SJSA1 (cell line): ENCODE results near the gene UVSSA. TPM values are rescaled to one million over a fixed set of nuclear protein-coding genes. Genes with fewer than 3 reads are reported as not detected.
A peak's percentile ranks its signal among the peaks of the same experiment; 100 is the strongest.

Source experiments
- DNase-seq, 2 experiments: peaks; one replicate each; pipeline ENCODE4 v3.0.0-alpha.2; 2015 to 2020; ENCODE audit warnings: low spot score in 2 of 2, low read depth in 1 of 2
- H3K27ac ChIP-seq: fragments of 250-450 bp; sonication (Bioruptor Pico); 2 replicates; pipeline ENCODE4 v1.5.1; 2020; ENCODE audit warnings: mild to moderate bottlenecking, moderate library complexity
- H3K27me3 ChIP-seq: fragments of 250-450 bp; sonication (Bioruptor Pico); replicated peaks from 2 replicates; pipeline ENCODE4 v1.5.1; 2020; ENCODE audit warnings: mild to moderate bottlenecking, moderate library complexity
- H3K36me3 ChIP-seq: fragments of 250-450 bp; sonication (Bioruptor Pico); 2 replicates; pipeline ENCODE4 v1.5.1; 2020; ENCODE audit warnings: mild to moderate bottlenecking
- H3K4me1 ChIP-seq: fragments of 250-450 bp; sonication (Bioruptor Pico); replicated peaks from 2 replicates; pipeline ENCODE4 v1.6.1; 2021; ENCODE audit warnings: mild to moderate bottlenecking
- H3K4me3 ChIP-seq: fragments of 250-450 bp; sonication (Bioruptor Pico); 2 replicates; pipeline ENCODE4 v1.5.1; 2020; ENCODE audit warnings: mild to moderate bottlenecking
- H3K9me3 ChIP-seq: fragments of 250-450 bp; sonication (Bioruptor Pico); replicated peaks from 2 replicates; pipeline ENCODE4 v1.5.1; 2020; ENCODE audit warnings: mild to moderate bottlenecking
- total RNA-seq: library from RNA; depleted of rRNA; stranded (reverse); fragments of >200 nt; shearing (Covaris generic); gene quantifications from 2 replicates; pipeline ENCODE4 v1.2.3, GENCODE V29; 2014

Gene UVSSA
- total RNA-seq, 1 experiment from 2014 or later: 2.5 TPM

DNA sequence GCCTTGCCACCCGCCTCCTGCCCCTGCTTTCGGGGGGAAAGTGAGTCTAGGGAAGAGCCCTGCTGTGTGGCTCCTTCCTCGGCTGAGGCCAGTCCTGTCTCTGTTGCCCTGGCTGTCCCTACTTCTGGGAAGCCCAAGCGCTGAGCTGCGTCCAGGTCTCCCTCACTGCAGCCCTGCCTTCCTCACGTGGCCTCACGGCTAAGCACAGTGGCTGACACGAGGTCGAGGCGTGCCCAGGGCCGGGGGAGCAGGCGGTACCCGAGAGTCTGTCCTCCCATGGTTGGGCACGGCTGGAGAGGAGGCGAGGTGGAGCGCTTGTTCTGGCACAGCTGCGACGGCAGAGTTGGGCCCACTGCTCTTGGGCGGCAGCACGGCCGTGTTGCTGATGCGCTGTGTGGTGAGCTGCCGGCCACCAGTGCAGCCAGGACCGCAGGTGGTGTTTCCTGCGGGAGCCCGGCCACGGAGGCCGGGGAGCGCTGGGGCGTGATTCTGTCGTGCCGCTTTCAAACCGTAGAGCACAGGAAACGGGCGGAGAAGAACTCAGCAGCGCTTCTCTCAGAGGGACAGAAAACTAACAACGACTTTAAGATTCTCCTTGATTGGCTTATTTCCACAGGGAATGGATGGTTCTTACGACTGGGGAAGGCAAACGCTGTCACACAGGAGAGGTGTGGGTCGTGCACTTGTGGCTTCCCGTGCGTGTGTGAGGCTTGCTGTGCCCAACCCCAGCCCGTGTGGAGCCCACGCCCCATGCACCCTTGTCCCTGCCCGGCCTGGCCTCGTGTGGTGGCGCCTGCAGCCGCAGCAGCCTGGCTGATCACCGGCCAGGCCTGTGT, 36.0 kb upstream of the UVSSA start:
- Histone ChIP-seq H3K4me3 (no peak overlapping the region), H3K4me1 (peaks cover 21% of the 10 kb centered on the region), H3K27ac (no peak overlapping the region), H3K36me3 (peaks cover 16% of the 10 kb centered on the region), H3K27me3 (no peaks in the 10 kb centered on the region), H3K9me3 (no peaks in the 10 kb centered on the region)
- no peak for DNase-seq

DNA sequence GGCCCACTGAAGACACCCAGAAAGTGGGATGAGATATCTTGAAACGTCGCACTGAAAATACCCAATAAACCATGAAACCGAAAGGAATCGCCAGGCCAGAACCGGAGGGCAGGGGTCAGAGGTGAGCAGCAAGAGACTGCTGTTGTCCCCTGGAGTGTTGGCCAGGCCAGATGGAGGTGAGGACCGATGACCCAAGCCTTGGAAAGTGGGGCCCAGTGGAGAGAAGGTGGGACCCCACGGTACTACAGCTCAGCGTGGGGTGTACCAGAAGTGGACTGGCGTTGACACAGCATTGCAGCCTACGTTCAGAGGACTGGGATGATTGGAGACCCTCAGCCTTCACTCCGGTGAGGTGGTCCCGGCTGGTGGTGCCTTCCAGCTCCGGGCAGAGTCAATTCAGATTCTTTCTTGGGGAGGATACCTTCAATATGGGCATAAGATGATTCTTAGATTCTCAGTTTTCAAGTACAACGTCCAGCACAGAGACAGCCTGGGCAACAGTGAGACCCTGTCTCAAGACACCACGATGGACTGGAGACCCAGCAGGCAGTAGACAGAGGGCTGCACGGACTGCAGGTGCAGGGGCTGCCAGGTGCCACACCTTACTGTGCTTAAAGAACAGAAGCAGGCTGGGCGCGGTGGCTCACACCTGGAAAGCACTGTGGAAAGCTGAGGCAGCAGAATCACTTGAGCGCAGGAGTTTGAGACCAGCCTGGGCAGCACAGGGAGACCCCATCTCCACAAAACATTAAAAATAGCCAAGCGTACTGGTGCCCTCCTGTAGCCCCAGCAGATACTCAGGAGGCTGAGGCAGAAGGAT, 34.0 kb upstream of the UVSSA start:
- no peak overlapping the region for H3K4me3 ChIP-seq
- DNase-seq: no peak
- no peak overlapping the region for H3K27ac ChIP-seq
- H3K36me3 ChIP-seq: peaks cover 26% of the 10 kb centered on the region
- H3K4me1 ChIP-seq: peaks cover 27% of the 10 kb centered on the region
- no peaks in the 10 kb centered on the region for H3K27me3 ChIP-seq
- H3K9me3 ChIP-seq: no peaks in the 10 kb centered on the region

DNA sequence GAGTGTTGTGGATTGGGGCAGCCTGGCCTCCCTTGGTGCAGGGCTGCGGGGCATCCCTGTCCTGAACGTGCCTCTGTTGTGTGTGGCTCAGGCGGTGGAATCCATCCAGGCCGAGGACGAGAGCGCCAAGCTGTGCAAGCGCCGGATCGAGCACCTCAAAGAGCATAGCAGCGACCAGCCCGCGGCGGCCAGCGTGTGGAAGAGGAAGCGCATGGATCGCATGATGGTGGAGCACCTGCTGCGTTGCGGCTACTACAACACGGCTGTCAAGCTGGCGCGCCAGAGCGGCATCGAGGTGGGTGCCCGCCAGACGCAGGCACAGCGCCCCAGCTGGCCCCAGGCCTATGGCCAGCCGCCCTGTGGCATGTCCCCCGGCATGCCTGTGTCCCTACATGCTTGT, 31.7 kb upstream of the UVSSA start:
- Histone ChIP-seq H3K9me3 (no peaks in the 10 kb centered on the region), H3K4me1 (peaks cover 27% of the 10 kb centered on the region), H3K4me3 (no peak overlapping the region), H3K27ac (no peak overlapping the region), H3K27me3 (no peaks in the 10 kb centered on the region), H3K36me3 (peaks cover 32% of the 10 kb centered on the region)
- no peak for DNase-seq

DNA sequence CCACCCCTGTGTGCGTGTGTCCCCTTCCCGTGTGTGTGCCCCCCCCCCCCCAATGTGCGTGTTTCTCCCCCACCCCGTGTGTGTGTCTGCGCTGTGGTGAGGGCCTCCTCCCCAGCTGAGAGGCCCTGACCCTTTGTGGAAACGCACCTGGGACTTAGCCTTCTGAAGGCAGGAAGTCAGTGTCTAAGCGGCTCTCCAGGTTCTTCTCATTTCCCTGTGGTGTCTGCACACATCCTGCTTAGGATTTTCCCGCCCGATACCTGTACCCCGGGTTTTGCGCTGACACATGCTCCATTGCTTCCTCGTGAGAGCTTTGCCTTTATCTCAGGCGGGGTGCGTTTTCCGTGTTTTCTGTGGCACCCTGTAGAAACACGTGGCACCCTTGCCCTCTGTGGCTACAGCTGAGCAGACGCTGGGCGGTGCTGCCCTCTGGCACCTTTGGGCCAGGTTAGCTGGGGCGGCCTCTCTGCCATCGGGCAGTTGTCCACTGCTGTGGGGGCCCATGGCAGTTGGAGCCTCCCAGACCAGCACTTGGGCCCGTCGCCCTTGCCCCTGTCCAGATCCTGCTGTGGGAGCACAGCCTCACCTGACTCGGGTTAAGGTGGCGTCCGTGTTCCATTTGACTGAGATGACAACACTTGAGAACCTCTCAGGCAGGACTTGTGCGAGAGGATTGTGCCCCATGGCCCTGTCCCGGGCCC, 31.0 kb upstream of the UVSSA start:
- Histone ChIP-seq H3K36me3 (peaks cover 32% of the 10 kb centered on the region), H3K4me1 (peaks cover 22% of the 10 kb centered on the region)
- no peak for DNase-seq

DNA sequence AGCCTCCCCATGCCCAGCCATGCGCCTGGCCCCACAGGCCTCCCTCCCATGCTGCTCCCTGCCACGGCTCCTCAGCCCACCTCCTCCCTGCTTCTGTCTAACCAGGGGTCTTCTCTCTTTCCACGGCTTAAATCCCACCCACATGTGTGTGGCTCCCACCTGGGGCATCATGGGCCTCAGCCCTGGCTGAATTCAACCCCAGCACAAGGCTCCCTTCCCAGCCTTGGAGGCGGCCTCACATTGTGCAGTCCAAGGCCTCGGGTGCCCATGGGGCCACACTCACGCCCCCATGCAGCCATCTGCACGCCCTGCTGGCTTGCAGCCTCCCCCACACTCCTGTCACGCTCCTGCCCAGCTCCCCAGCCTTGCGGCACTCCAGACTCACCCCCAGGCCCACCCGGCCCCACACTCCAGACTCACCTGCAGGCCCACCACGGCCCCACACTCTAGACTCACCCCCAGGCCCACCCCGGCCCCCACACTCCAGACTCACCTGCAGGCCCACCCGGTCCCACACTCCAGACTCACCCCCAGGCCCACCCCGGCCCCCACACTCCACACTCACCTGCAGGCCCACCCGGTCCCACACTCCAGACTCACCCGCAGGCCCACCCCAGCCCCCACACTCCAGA, 30.4 kb upstream of the UVSSA start:
- Histone ChIP-seq H3K4me1 (peaks cover 22% of the 10 kb centered on the region), H3K36me3 (peaks cover 32% of the 10 kb centered on the region), H3K27ac (no peak overlapping the region), H3K4me3 (no peak overlapping the region), H3K9me3 (no peaks in the 10 kb centered on the region), H3K27me3 (no peaks in the 10 kb centered on the region)
- no peak for DNase-seq

More for the DNA sequence above, 31.0 kb upstream of the UVSSA start:
- Histone ChIP-seq H3K27ac (no peak overlapping the region), H3K27me3 (no peaks in the 10 kb centered on the region), H3K4me3 (no peak overlapping the region), H3K9me3 (no peaks in the 10 kb centered on the region)

DNA sequence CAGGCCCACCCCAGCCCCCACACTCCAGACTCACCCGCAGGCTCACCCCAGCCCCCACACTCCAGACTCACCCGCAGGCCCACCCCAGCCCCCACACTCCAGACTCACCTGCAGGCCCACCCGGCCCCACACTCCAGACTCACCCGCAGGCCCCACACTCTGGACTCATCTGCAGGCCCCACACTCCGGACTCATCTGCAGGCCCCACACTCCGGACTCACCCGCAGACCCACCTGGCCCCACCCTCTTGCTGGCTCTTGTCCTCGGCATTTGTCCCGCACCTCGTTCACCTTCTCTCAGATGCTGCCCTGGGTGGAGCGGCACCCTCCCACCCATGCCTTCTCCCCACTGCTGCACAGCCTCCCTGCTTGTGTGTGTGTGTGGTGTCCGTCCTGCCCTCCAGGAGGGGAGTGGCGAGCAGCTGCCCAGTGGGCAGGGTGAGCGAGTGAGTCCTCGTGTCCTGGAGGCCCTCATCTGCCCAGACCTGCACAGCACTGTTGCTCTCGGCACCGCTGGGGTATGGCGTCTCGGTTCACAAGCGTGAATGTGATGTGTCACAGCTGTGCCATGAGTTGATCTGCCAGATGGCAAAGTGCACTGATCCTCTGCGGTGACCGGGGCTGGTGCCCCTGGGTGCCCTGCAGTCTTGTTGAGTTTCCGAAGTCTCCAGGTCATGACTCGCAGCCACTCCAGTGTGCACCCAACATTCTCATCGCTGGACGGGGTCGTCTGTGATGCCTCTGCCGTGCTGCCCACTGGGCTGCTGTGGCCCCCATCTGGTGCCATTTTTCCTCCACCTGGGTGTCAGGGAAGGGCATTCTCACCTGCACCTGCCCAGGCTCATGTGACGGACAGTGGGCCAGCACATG, 29.6 kb upstream of the UVSSA start:
- H3K4me1 ChIP-seq: peaks cover 22% of the 10 kb centered on the region
- H3K27me3 ChIP-seq: no peaks in the 10 kb centered on the region
- peaks cover 36% of the 10 kb centered on the region for H3K36me3 ChIP-seq
- H3K27ac ChIP-seq: no peak overlapping the region
- H3K9me3 ChIP-seq: no peaks in the 10 kb centered on the region
- no peak overlapping the region for H3K4me3 ChIP-seq
- no peak for DNase-seq

DNA sequence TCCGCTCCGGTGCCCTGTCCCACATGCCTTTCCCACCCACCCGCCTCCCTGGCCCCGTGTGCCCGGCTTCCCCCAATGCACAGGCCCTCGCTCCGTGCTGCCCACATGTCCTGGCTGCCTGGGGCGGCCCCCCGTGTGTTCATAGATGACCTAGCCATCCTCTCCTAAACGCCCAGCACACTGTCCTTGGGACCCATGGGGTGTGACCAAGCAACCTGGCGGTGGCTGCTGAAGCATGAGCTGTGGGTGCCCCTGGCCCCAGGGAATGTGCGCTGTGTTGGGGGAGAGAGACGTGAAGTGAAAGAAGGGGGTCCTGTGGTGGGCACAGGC, 29.0 kb upstream of the UVSSA start:
- Histone ChIP-seq H3K9me3 (no peaks in the 10 kb centered on the region), H3K27ac (peak overlapping the region; percentile 86; the same call in 1 of the 2 replicates), H3K4me3 (no peak overlapping the region), H3K27me3 (no peaks in the 10 kb centered on the region), H3K4me1 (peaks cover 22% of the 10 kb centered on the region), H3K36me3 (peaks cover 34% of the 10 kb centered on the region)
- DNase-seq: no peak

DNA sequence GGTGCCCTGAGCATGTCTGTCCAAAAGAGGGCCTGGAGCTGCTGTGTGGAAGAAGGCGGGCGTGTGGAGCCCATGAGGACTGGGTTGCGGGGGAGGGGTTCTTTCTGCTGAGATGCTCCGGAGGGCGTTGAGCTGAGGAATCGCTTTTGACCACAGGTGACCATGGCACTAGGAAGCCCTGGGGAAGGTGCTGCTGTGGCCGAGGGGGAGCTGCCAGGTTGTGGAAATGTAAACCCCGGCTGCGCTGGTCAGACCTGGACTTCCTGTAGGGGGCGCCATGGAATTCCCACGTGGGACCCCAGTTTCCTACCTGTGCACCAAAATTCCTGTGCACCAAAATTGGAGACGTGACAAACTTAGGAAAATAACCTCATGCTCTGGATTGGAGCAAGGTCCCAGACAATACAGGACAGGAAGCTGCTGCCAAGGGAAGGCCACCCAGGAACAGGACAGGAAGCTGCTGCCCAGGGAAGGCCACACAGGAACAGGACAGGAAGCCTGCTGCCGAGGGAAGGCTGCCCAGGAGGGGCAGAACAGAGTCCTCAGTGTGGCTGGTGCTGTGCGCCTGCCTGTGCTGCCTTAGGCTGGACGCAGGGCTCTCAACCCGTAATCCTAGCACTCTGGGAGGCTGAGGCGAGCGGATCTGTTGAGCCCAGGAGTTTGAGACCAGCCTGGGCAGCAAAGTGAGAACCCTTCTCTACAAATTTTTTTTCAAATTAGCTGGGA, 28.4 kb upstream of the UVSSA start:
- Histone ChIP-seq H3K4me1 (peaks cover 26% of the 10 kb centered on the region), H3K27me3 (no peaks in the 10 kb centered on the region), H3K9me3 (no peaks in the 10 kb centered on the region), H3K27ac (peak overlapping the region; percentile 86), H3K36me3 (peaks cover 33% of the 10 kb centered on the region), H3K4me3 (no peak overlapping the region)
- DNase-seq: peak; percentile 67 to 84

DNA sequence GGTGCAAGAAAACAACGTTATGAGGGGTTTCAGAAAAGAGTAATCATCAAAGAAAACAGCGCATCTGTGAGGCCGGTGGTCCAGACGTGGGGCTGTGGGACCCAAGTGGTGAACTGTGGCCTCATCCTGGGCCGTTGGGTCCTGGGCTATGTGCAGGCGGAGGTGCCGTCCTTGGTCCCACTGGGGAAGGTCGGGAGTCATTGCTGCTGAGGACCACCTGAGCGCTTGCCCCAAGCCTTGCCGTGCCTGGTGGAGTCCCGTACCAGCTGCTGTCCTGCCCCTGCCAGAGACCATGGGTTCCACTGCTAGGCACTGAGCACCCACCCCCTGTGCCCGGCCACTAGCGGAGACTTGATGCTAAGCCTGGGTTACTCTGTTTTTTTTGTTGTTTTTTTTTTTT, 25.5 kb upstream of the UVSSA start:
- H3K36me3 ChIP-seq: peaks cover 29% of the 10 kb centered on the region
- H3K27ac ChIP-seq: no peak overlapping the region
- H3K4me3 ChIP-seq: no peak overlapping the region
- no peaks in the 10 kb centered on the region for H3K27me3 ChIP-seq
- H3K4me1 ChIP-seq: peaks cover 30% of the 10 kb centered on the region
- no peak for DNase-seq
- no peaks in the 10 kb centered on the region for H3K9me3 ChIP-seq

DNA sequence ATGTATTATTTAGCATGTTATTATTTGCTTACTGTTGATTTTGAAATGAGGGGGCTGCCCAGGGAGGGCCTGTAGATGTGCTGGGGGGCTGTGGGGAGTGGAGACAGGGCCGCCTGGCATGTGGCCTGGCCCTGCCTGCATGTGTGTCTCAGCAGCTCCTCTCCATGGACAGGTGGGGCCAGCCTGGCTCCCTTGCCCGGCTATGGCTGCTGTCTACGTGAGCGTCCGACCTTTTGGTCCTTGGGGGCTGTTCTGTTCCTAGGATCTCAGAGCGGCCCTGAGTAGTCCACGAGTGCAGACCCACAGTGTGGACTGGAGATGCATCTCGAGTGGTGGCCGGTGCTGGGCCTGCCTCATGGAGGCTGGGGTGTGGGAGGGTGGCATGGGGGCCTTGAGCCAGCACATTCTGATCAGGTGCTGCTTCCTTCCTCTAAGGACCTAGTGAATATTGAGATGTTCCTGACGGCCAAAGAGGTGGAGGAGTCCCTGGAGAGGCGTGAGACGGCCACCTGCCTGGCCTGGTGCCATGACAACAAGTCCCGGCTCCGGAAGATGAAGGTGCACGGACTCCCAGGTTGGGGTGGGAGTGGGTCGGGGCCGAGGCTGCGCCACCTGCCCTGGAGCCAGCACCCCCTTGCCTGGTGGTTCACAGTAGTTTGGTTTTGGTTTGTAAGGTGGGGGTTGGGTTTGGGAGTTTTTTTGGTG, 24.9 kb upstream of the UVSSA start:
- H3K27me3 ChIP-seq: no peaks in the 10 kb centered on the region
- H3K27ac ChIP-seq: no peak overlapping the region
- peaks cover 30% of the 10 kb centered on the region for H3K4me1 ChIP-seq
- no peaks in the 10 kb centered on the region for H3K9me3 ChIP-seq
- DNase-seq: no peak
- peaks cover 29% of the 10 kb centered on the region for H3K36me3 ChIP-seq
- H3K4me3 ChIP-seq: no peak overlapping the region

DNA sequence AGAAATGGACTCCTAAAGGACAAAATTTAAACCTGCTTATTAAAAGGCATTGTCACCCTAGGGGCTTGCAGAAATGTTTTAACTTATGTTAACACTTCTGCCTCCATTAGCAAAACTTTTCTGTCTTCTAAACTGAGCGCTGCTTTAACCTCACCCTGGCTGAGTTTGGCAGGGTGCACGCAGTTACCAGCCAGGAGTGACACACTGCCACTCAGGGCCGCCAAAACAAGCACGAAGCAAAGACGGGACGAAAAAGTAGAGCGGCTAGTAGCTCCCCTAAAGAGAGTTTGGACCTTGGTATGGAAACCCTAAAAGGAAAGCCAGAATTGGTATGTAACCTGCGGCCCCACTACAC, 23.8 kb upstream of the UVSSA start:
- Histone ChIP-seq H3K27me3 (no peaks in the 10 kb centered on the region), H3K27ac (0 out of 2 replicates have a peak overlapping the region, but pooled peaks have one; percentile 34), H3K36me3 (peaks cover 25% of the 10 kb centered on the region), H3K9me3 (no peaks in the 10 kb centered on the region), H3K4me3 (no peak overlapping the region), H3K4me1 (peaks cover 22% of the 10 kb centered on the region)
- no peak for DNase-seq
